Left lobe of liver (tissue), 2 donors: ENCODE data around the gene MDM2. TPM values are rescaled to one million over a fixed set of nuclear protein-coding genes. Genes with fewer than 3 reads are reported as not detected.
"Not testable (repeated sequence)": the region's sequence is repeated elsewhere in the genome, so short reads cannot be mapped to it uniquely, and the experiment has no call there.

Experiments
- ATAC-seq: fragments of 200-7000 bp; cut with Tn5 transposase; one replicate; pipeline ENCODE4 v1.9.1; 2020; ENCODE audit warnings: mild to moderate bottlenecking, moderate library complexity
- DNase-seq: peaks from one replicate; pipeline ENCODE4 v3.0.0-alpha.2; 2020; ENCODE audit warnings: low spot score
- total RNA-seq: library from RNA; stranded (reverse); gene quantifications from one replicate; pipeline ENCODE4 v1.2.1, GENCODE V29; 2021
- donor health status: DM: no; HTN: no; CAD: no; lungs with moderate emphysema.
- donor health status: DM: no; HTN: yes; CAD: no.

Gene MDM2
- total RNA-seq, 1 donor from 2014 or later: 49.2 TPM

GRCh38 chr12:68844788-68845695, 37.1 kb downstream of the MDM2 start:
- ATAC-seq (no peak), DNase-seq (no peak)

GRCh38 chr12:68846811-68847210, 38.8 kb downstream of the MDM2 start:
- ATAC-seq (no peak), DNase-seq (no peak)

- DNase-seq (no peak), ATAC-seq (peak; percentile 78)
Observed at GRCh38 chr12:68850390-68850789, 42.4 kb downstream of the MDM2 start.

GRCh38 chr12:68851592-68852306, 43.8 kb downstream of the MDM2 start:
- ATAC-seq (no peak), DNase-seq (no peak)

- DNase-seq: no peak
Observed at GRCh38 chr12:68853396-68854077, 45.6 kb downstream of the MDM2 start.

GRCh38 chr12:68854078-68854468, 46.1 kb downstream of the MDM2 start:
- no peak for DNase-seq
- no peak for ATAC-seq

More at GRCh38 chr12:68853396-68854077, 45.6 kb downstream of the MDM2 start:
- ATAC-seq: no peak

GRCh38 chr12:68854554-68854953, 46.6 kb downstream of the MDM2 start:
- DNase-seq: no peak
- no peak for ATAC-seq

GRCh38 chr12:68855111-68855510, 47.1 kb downstream of the MDM2 start:
- ATAC-seq (no peak), DNase-seq (no peak)

- ATAC-seq (no peak), DNase-seq (no peak)
Observed at GRCh38 chr12:68855771-68856170, 47.8 kb downstream of the MDM2 start.

- DNase-seq: no peak
- peak; percentile 50 for ATAC-seq
Observed at GRCh38 chr12:68856510-68856909, 48.5 kb downstream of the MDM2 start.

- DNase-seq: no peak
- ATAC-seq: no peak
Observed at GRCh38 chr12:68861890-68862289, 53.9 kb downstream of the MDM2 start.

- no peak for DNase-seq
- ATAC-seq: no peak
Observed at GRCh38 chr12:68863109-68863770, 55.3 kb downstream of the MDM2 start.

- not testable (repeated sequence) for DNase-seq
- peak; percentile 79 for ATAC-seq
Observed at GRCh38 chr12:68863886-68864454, 56.0 kb downstream of the MDM2 start.

GRCh38 chr12:68864604-68865003, 56.6 kb downstream of the MDM2 start:
- DNase-seq (no peak), ATAC-seq (no peak)

- DNase-seq: no peak
- ATAC-seq: peak; percentile 34
Observed at GRCh38 chr12:68865399-68866164, 57.6 kb downstream of the MDM2 start.

GRCh38 chr12:68866950-68867349, 59.0 kb downstream of the MDM2 start:
- DNase-seq (no peak), ATAC-seq (no peak)

GRCh38 chr12:68867606-68868005, 59.6 kb downstream of the MDM2 start:
- ATAC-seq (no peak), DNase-seq (no peak)

GRCh38 chr12:68868043-68868790, 60.2 kb downstream of the MDM2 start:
- no peak for DNase-seq
- ATAC-seq: no peak

- DNase-seq: no peak
- no peak for ATAC-seq
Observed at GRCh38 chr12:68870011-68870410, 62.0 kb downstream of the MDM2 start.
